ENCODE measurements around the gene CRYBG1. TPM values are rescaled to one million over a fixed set of nuclear protein-coding genes. Genes with fewer than 3 reads are reported as not detected.
A peak's percentile ranks its signal among the peaks of the same experiment; 100 is the strongest.

The CRYBG1 gene
- polyA plus RNA-seq, 2 of the 4 experiments (the other 2 are of a cell fraction): 0.31 to 0.37 TPM

GRCh38 chr6:106530502-106530901 is 170.0 kb downstream of the CRYBG1 start (continued):
- TF ChIP-seq, protein P1, sequence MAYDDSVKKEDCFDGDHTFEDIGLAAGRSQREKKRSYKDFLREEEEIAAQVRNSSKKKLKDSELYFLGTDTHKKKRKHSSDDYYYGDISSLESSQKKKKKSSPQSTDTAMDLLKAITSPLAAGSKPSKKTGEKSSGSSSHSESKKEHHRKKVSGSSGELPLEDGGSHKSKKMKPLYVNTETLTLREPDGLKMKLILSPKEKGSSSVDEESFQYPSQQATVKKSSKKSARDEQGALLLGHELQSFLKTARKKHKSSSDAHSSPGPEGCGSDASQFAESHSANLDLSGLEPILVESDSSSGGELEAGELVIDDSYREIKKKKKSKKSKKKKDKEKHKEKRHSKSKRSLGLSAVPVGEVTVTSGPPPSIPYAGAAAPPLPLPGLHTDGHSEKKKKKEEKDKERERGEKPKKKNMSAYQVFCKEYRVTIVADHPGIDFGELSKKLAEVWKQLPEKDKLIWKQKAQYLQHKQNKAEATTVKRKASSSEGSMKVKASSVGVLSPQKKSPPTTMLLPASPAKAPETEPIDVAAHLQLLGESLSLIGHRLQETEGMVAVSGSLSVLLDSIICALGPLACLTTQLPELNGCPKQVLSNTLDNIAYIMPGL (CRISPR knock-in tag; IDR thresholded peaks at IDR 0.05; ENCODE audit: borderline replicate concordance): no peak
- TF ChIP-seq, protein P2, sequence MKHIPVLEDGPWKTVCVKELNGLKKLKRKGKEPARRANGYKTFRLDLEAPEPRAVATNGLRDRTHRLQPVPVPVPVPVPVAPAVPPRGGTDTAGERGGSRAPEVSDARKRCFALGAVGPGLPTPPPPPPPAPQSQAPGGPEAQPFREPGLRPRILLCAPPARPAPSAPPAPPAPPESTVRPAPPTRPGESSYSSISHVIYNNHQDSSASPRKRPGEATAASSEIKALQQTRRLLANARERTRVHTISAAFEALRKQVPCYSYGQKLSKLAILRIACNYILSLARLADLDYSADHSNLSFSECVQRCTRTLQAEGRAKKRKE (CRISPR knock-in tag; IDR thresholded peaks at IDR 0.05; ENCODE audit: low read depth): no peak
- no peak for TF ChIP-seq PBX3 (IDR thresholded peaks at IDR 0.05)

DNA sequence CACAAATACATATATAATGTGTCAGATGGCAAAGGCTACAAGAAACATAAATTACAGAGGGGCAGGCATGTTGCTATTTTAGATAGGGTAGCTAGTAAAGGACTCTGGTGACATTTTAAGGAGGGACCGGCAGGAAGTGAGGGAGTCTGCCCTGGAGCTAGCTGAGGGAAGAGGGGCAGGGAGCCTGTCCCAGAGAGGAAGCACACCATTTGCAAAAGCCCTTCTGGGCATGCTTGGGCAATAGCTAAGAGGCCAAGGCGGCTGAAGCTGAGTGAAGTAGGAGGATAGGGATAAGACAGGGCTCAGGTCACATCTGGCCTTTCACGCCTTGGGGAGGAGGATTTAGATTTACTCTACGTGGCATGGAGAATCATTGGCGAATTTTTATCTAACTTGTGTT is 172.5 kb downstream of the CRYBG1 start:
- FAIRE-seq (no peak), ATAC-seq (no peak), DNase-seq (ENCODE audit: low read depth in 1 of 2, low spot score in 1 of 2) (no peak)
- 75% methylated on average over 5 of the region's 5 CpGs for WGBS (ENCODE audit: missing lambda C conversion rate)
- Histone ChIP-seq H3K4me3 (no peak overlapping the region), H3K9me3 (no peaks in the 10 kb centered on the region), H3K4me1 (peaks cover 32% of the 10 kb centered on the region), H3K27ac (peak overlapping the region in 1 of 2 experiments; percentile 35; a peak in 1 of 6 replicates), H3K4me2 (no peak overlapping the region)
- CTCF ChIA-PET: no interaction called here
- POLR2A ChIA-PET: no interaction called here
- TF ChIP-seq POLR2AphosphoS2 (conservative IDR thresholded peaks at IDR 0.05; ENCODE audit: low read length) (no peak), JUN (IDR thresholded peaks at IDR 0.05) (no peak)

- WGBS (ENCODE audit: missing lambda C conversion rate): 29% methylated on average over 1 of the region's 1 CpG
- ChIA-PET CTCF (interaction anchor here (0.7 to 1.5 kb wide), 3 partner anchors 22 to 23 kb away, joined by 3 to 4 read pairs (median 3); no protein-coding TSS in a partner anchor), POLR2A (no interaction called here)
- FAIRE-seq (no peak), DNase-seq (ENCODE audit: low read depth in 1 of 2, low spot score in 1 of 2) (no peak), ATAC-seq (no peak)
- Histone ChIP-seq H3K4me1 (peaks cover 23% of the 10 kb centered on the region), H3K4me3 (no peak overlapping the region), H3K9me3 (no peaks in the 10 kb centered on the region), H3K4me2 (no peak overlapping the region), H3K27ac (no peak overlapping the region)
- TF ChIP-seq TP53 (CRISPR knock-in tag; IDR thresholded peaks at IDR 0.05) (no peak), ZFP36 (IDR thresholded peaks at IDR 0.05; ENCODE audit: borderline replicate concordance, partially characterized antibody) (no peak), HDAC2 (IDR thresholded peaks at IDR 0.05) (no peak), FOSL2 (IDR thresholded peaks at IDR 0.05) (no peak), FOSL2 (CRISPR knock-in tag; IDR thresholded peaks at IDR 0.05) (no peak), PBX3 (IDR thresholded peaks at IDR 0.05) (no peak), FOXS1 (CRISPR knock-in tag; IDR thresholded peaks at IDR 0.05) (no peak), BHLHE40 (IDR thresholded peaks at IDR 0.05; ENCODE audit: low read depth, low read length) (no peak), HEYL (CRISPR knock-in tag; IDR thresholded peaks at IDR 0.05) (no peak), RAD21 (conservative IDR thresholded peaks at IDR 0.05 in 1 of 2, IDR thresholded peaks at IDR 0.05 in 1 of 2) (no peak), MAZ (IDR thresholded peaks at IDR 0.05; ENCODE audit: borderline replicate concordance, low read depth, low read length) (no peak), RCOR1 (IDR thresholded peaks at IDR 0.05; ENCODE audit: low read depth, low read length) (no peak)
These were observed 173.5 kb downstream of the CRYBG1 start for GRCh38 chr6:106534004-106534403.

DNA sequence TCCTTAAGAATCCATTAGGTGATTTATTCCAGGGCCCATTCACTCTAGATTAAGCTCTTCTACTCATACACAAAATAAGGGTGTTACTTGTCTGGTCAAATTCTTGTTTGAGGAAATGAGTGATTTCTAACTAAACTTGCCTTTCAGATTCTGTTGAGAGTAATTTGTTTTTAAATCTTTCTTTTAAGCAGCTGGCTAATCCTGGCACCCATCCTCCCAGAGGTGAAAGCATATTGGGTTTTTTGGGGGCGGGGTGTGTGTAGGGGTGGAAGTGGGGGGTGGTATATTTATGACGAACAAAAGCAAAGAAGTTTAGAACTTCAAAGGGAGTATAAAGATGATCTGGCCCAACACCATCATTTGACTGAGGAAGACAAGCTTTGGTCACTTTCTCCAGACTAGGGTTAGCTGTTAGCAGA is 174.1 kb downstream of the CRYBG1 start:
- DNase-seq (ENCODE audit: low read depth in 1 of 2, low spot score in 1 of 2) (no peak), ATAC-seq (no peak), FAIRE-seq (no peak)
- Histone ChIP-seq H3K4me3 (no peak overlapping the region), H3K27ac (no peak overlapping the region), H3K4me1 (peaks cover 18% of the 10 kb centered on the region), H3K4me2 (no peak overlapping the region), H3K9me3 (no peaks in the 10 kb centered on the region)
- ChIA-PET CTCF (interaction anchor here (0.7 to 1.5 kb wide), 3 partner anchors 21 to 23 kb away, joined by 3 to 4 read pairs (median 3); no protein-coding TSS in a partner anchor), POLR2A (no interaction called here)
- WGBS (ENCODE audit: missing lambda C conversion rate): 57% methylated on average over 2 of the region's 2 CpGs
- TF ChIP-seq POLR2AphosphoS2 (conservative IDR thresholded peaks at IDR 0.05; ENCODE audit: low read length) (no peak), RNF2 (IDR thresholded peaks at IDR 0.05; ENCODE audit: borderline replicate concordance, low read depth) (no peak), RARB (CRISPR knock-in tag; IDR thresholded peaks at IDR 0.05) (no peak), FOSL2 (IDR thresholded peaks at IDR 0.05) (no peak), FOSL2 (CRISPR knock-in tag; IDR thresholded peaks at IDR 0.05) (no peak), E2F6 (IDR thresholded peaks at IDR 0.05; ENCODE audit: borderline replicate concordance, low read depth) (no peak), MYC (IDR thresholded peaks at IDR 0.05; ENCODE audit: borderline replicate concordance, low read length) (no peak), NPAS2 (CRISPR knock-in tag; IDR thresholded peaks at IDR 0.05; ENCODE audit: borderline replicate concordance) (no peak), CEBPB (IDR thresholded peaks at IDR 0.05) (no peak), ELK1 (IDR thresholded peaks at IDR 0.05; ENCODE audit: low read depth, low read length) (no peak), CHD2 (IDR thresholded peaks at IDR 0.05; ENCODE audit: low read length, partially characterized antibody) (no peak), SREBF2 (IDR thresholded peaks at IDR 0.05) (no peak)
- TF ChIP-seq, protein P3, sequence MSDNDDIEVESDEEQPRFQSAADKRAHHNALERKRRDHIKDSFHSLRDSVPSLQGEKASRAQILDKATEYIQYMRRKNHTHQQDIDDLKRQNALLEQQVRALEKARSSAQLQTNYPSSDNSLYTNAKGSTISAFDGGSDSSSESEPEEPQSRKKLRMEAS (IDR thresholded peaks at IDR 0.05): no peak

Measured in A549 (cell line).